Endometrial microvascular endothelial cells (primary cell): ENCODE data around the gene KCNK7. TPM values are rescaled to one million over a fixed set of nuclear protein-coding genes. Genes with fewer than 3 reads are reported as not detected.
"Not testable (repeated sequence)": the region's sequence is repeated elsewhere in the genome, so short reads cannot be mapped to it uniquely, and the experiment has no call there.

Experiments
- in situ Hi-C: cut with HindIII; loops from 2 replicates; pipeline ENCODE4 v1.10.0; 2017; ENCODE audit warnings: low sequenced_read_pairs, low pct_unique_long_range_greater_than_20kb; ENCODE audit errors: inconsistent ontology term
- total RNA-seq: library from RNA; depleted of rRNA; stranded (reverse); fragments of >200 nt; gene quantifications from one replicate; pipeline ENCODE4 v1.2.3, GENCODE V29; 2015; ENCODE audit errors: inconsistent ontology term

The KCNK7 gene, protein sequence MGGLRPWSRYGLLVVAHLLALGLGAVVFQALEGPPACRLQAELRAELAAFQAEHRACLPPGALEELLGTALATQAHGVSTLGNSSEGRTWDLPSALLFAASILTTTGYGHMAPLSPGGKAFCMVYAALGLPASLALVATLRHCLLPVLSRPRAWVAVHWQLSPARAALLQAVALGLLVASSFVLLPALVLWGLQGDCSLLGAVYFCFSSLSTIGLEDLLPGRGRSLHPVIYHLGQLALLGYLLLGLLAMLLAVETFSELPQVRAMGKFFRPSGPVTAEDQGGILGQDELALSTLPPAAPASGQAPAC
- 2.3 TPM for total RNA-seq

GRCh38 chr11:65595543-65596281 is at the start of gene KCNK7:
TSS of gene KCNK7 (minus strand) at chr11:65595800. CDS start at chr11:65595772, 28 bp downstream.
- in situ Hi-C loops = no loop called here

- in situ Hi-C loops = no loop called here
These were observed 49.2 kb upstream of the KCNK7 start for GRCh38 chr11:65644837-65645236.

GRCh38 chr11:65643971-65644370 is 48.4 kb upstream of the KCNK7 start:
- in situ Hi-C loops = no loop called here

DNA sequence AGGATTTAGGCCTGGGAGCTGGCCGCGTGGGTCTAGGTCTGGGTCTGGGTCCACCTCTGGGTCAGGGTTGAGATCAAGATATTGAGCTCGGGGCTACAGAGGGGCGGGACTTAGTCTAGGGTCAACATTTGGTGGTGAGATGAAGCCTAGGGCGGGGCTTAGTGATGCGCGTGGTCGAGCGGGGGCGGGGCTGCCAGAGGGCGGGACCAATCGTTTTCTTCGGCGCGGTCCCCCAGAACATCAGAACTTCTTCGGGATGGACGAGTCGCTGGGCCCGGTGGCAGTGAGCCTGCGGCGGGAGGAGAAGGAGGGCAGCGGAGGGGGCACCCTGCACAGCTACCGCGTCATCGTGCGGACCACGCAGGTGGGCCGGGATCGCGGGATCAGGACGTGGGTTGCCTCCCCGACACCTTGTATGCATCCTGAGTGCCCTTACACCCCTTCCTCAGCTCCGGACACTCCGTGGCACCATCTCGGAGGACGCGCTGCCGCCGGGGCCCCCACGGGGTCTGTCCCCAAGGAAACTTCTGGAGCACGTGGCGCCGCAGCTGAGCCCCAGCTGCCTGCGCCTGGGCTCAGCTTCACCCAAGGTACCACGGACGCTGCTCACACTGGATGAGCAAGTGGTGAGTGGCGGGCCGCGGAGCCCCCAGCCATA is 46.5 kb upstream of the KCNK7 start:
- in situ Hi-C loops = no loop called here

DNA sequence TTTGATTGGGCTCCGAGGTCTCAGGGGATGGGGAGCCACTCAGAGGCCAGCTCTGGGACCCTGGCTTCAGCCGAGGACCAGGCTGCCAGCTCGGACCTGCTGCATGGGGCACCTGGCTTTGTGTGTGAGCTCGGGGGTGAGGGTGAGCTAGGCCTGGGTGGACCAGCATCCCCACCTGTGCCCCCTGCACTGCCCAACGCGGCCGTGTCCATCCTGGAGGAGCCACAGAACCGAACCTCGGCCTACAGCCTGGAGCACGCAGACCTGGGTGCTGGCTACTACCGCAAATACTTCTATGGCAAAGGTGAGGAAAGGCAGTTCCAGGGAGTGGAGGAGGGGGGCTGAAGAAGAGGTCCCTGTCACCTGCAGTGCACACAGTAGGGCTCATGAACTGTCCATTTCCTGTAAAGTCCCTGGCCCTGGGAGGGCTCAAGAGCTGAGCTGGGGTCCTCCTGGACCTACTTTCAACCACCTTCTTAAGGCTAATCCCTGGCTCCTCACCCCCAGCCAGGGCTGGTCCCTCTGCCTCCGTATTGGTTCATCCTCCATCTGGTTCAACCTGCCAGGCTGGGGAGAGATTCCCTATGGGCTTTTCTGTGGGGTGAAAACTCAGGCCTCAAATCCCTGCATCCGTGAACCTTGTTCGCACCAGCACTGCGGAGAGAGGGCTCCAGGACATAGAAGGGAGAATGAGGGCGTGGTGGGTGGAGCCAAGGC is 45.9 kb upstream of the KCNK7 start:
- in situ Hi-C loops = no loop called here

DNA sequence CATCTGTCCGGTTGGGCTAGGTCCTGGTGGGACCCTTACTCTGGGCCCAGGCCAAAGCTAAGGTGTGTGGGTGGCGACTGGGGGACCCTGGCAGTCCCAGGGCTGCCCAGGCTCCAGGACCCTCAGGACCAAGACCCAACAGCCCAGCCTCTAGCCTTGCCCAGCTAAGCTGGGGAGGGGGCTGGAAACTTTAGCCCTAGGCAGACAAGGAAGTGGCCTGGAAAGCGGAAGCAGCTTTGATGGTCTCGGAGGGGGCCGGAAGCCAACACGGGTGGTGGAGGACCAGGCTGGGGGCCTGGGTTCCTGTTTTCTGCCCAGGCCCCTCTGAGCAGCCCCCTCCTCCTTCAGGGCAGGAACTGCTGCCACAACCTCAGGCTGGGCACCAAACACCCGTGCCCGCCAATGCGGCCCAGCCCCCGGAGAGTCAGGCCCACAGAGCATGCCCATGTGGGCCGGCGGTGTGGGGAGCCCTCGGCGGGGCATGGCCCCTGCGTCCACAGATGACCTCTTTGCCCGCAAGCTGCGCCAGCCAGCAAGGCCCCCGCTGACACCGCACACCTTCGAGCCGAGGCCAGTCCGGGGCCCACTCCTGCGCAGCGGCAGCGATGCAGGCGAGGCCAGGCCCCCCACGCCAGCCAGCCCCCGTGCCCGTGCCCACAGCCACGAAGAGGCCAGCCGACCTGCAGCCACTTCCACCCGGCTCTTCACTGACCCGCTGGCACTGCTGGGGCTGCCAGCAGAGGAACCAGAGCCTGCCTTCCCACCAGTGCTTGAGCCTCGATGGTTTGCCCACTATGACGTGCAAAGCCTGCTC is 45.1 kb upstream of the KCNK7 start:
- in situ Hi-C loops = no loop called here

- in situ Hi-C loops = no loop called here
These were observed 44.3 kb upstream of the KCNK7 start for GRCh38 chr11:65639623-65640482.

GRCh38 chr11:65639228-65639597 is 43.6 kb upstream of the KCNK7 start:
- in situ Hi-C loops = not testable (repeated sequence)

DNA sequence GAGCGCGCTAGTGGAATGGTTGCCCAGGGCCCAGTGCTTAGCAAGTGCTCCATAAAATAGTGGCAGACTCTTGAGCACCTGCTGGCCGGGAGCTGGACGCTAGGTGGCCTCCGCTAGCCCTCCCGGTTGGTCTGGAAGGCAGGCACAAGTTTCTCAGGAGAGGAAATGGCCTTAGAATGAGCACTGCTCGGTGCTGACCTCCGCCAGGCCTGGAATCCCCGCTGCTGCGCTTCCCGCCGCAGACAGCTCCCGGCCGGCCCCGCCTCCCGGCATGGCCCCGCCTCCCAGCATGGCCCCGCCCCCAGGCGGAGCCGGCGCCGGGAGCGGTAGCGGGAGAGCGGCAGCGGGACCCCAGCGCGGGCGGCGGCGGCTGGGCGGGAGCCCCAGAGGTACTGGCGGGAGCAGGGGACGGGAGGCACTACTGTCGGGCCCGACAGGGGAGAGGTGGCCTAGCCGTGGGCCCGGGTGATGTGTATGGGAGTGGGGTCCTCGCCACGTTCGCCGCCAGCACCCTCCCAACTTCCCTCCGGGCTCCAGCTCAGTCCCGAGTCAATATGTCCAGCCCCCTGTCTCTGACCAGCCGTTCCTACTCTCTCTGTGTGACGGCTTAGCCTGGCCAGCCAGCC is 42.3 kb upstream of the KCNK7 start, which contains the start of gene SIPA1:
Gene SIPA1, plus strand, starts transcription at position 308 of the 626 bp plus-strand sequence. CDS start 2,821 bp downstream, outside the sequence.
- in situ Hi-C loops = no loop called here

- in situ Hi-C loops = no loop called here
These were observed 41.5 kb upstream of the KCNK7 start for GRCh38 chr11:65637032-65637557.

- in situ Hi-C loops = no loop called here
These were observed 40.8 kb upstream of the KCNK7 start for GRCh38 chr11:65636108-65637031.

GRCh38 chr11:65634905-65635731 is 39.5 kb upstream of the KCNK7 start:
- in situ Hi-C loops = no loop called here

DNA sequence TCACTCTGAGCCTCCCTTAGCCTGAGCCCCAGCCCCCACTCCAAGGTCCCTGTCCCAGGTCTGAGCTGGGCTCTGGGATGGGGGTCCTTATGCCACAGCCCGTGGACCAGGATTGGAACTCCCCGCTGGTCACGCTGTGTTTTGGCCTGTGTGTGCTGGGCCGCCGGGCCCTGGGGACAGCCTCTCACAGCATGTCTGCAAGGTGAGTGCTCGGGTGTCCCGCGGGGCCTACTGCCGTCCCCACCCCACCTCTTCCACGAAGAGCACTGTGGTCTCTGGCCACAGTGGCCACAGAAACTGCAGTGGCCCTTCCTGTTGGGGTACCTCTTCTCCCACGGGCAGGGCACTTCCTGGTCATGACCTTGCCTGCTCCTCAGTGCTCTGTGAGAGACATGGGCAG is 38.8 kb upstream of the KCNK7 start:
- in situ Hi-C loops = no loop called here

- in situ Hi-C loops = no loop called here
These were observed 38.5 kb upstream of the KCNK7 start for GRCh38 chr11:65634109-65634436.

- in situ Hi-C loops = no loop called here
These were observed 37.9 kb upstream of the KCNK7 start for GRCh38 chr11:65633390-65634108.
